ENCODE results near the gene APBA1.

Gene APBA1

GRCh38 chr9:69499959-69500358, 172.2 kb downstream of the APBA1 start:
- DNase-seq (ENCODE audit: low spot score): no peak
- TF ChIP-seq CTCF (conservative IDR thresholded peaks at IDR 0.05; ENCODE audit: low read depth): no peak
- ChIA-PET CTCF (no interaction called here), POLR2A (ENCODE audit: low non-redundant PET) (no interaction called here)
- no peak overlapping the region for H3K27ac ChIP-seq

GRCh38 chr9:69499407-69499806, 172.8 kb downstream of the APBA1 start:
- POLR2A ChIA-PET (ENCODE audit: low non-redundant PET): no interaction called here

GRCh38 chr9:69498470-69498869, 173.7 kb downstream of the APBA1 start:
- POLR2A ChIA-PET (ENCODE audit: low non-redundant PET): no interaction called here
- CTCF ChIA-PET: interaction anchor here (0.6 kb wide), 1 partner anchor 90 kb away, joined by 4 read pairs; no protein-coding TSS in a partner anchor
- TF ChIP-seq CTCF (conservative IDR thresholded peaks at IDR 0.05; ENCODE audit: low read depth): no peak
- no peak overlapping the region for H3K27ac ChIP-seq
- no peak for DNase-seq (ENCODE audit: low spot score)

More at GRCh38 chr9:69499407-69499806, 172.8 kb downstream of the APBA1 start:
- CTCF ChIA-PET: no interaction called here
- TF ChIP-seq CTCF (conservative IDR thresholded peaks at IDR 0.05; ENCODE audit: low read depth): no peak
- DNase-seq (ENCODE audit: low spot score): no peak
- H3K27ac ChIP-seq: no peak overlapping the region

- no peak for DNase-seq (ENCODE audit: low spot score)
- no peak for TF ChIP-seq CTCF (conservative IDR thresholded peaks at IDR 0.05; ENCODE audit: low read depth)
- ChIA-PET CTCF (interaction anchor here (0.6 kb wide), 1 partner anchor 91 kb away, joined by 4 read pairs; no protein-coding TSS in a partner anchor), POLR2A (ENCODE audit: low non-redundant PET) (no interaction called here)
- H3K27ac ChIP-seq: no peak overlapping the region
Measured at GRCh38 chr9:69497816-69498215, 174.4 kb downstream of the APBA1 start.

GRCh38 chr9:69496846-69497450, 175.2 kb downstream of the APBA1 start:
- CTCF ChIA-PET: no interaction called here
- POLR2A ChIA-PET (ENCODE audit: low non-redundant PET): no interaction called here
- no peak for TF ChIP-seq CTCF (conservative IDR thresholded peaks at IDR 0.05; ENCODE audit: low read depth)
- H3K27ac ChIP-seq: no peak overlapping the region
- no peak for DNase-seq (ENCODE audit: low spot score)

- H3K27ac ChIP-seq: no peak overlapping the region
- TF ChIP-seq CTCF (conservative IDR thresholded peaks at IDR 0.05; ENCODE audit: low read depth): no peak
- CTCF ChIA-PET: interaction anchor here (0.7 kb wide), 1 partner anchor 154 kb away, joined by 3 read pairs; no protein-coding TSS in a partner anchor
- DNase-seq (ENCODE audit: low spot score): no peak
- POLR2A ChIA-PET (ENCODE audit: low non-redundant PET): no interaction called here
Measured at GRCh38 chr9:69495296-69495695, 176.9 kb downstream of the APBA1 start.
